VCaP (cell line): ENCODE data around the gene CCDC28A.

Source experiments
- H3K27ac ChIP-seq: fragments of 450-650 bp; 2 replicates; pipeline ENCODE4 v1.5.1; 2017
- CTCF ChIP-seq: fragments of 450-650 bp; conservative IDR thresholded peaks from 2 replicates; pipeline ENCODE4 v1.5.1; 2017; ENCODE audit warnings: mild to moderate bottlenecking, moderate library complexity

The CCDC28A gene

GRCh38 chr6:138796771-138797170 lies 23.2 kb downstream of the CCDC28A start:
- H3K27ac ChIP-seq = no peak overlapping the region
- TF ChIP-seq CTCF = no peak

GRCh38 chr6:138797806-138798446 lies 24.4 kb downstream of the CCDC28A start:
- no peak overlapping the region for H3K27ac ChIP-seq
- no peak for TF ChIP-seq CTCF

DNA sequence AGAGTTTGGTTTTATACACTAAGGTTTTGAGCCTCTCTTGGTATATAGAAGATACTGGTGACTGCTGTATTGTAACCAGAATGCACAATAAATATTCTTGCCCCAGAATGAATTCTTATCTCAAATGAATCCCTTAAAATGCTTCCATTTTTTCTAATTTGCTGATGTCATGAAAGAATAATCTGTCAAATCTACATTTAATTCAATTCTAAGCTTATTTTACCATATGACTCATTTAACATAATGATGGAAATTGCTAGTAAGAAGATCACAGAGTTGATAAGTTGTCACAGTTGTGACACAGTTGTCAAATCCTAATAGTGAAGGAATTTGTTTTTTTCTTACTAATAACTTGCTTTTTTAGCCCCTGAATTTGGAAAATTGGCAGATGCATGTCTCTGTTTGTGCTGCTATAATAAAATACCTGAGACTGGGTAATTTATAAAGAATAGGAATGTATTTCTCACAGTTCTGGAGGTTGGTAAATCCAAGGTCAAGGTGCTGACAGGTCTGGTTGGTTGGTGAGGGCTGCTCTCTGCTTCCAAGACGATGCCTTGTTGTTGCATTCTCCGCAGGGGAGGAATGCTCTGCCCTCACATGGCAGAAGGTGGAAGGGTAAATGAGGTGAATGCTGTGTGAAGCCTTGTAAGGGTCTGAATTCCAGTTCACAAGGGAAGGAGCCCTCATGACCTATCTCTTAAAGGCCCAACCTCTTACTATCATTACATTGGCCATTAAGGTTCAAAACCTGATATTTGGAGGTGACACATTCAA lies 27.0 kb downstream of the CCDC28A start:
- TF ChIP-seq CTCF = no peak
- H3K27ac ChIP-seq = no peak overlapping the region

DNA sequence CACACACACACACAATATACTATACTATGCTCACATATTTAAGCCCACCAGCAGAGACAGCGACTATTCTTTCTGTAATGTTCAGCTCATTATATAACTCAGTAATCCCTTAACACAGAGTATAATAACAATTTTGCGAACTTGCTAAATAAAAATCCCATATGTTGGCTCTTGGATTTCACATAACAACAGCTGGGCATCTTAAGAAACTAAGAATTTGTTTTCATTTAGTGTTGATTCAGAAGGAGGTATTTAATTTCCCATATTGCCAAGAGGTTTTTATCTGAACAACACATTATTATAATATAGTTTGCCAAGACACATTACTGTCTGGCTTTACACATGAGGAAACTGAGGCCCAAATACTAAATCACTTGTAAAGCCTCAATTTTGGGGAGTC lies 29.8 kb downstream of the CCDC28A start:
- TF ChIP-seq CTCF = no peak
- no peak overlapping the region for H3K27ac ChIP-seq

GRCh38 chr6:138803861-138804260 lies 30.3 kb downstream of the CCDC28A start:
- no peak overlapping the region for H3K27ac ChIP-seq
- no peak for TF ChIP-seq CTCF

- no peak for TF ChIP-seq CTCF
- no peak overlapping the region for H3K27ac ChIP-seq
Observed at GRCh38 chr6:138805016-138805765, 31.6 kb downstream of the CCDC28A start.

- TF ChIP-seq CTCF = no peak
- H3K27ac ChIP-seq = no peak overlapping the region
Observed at GRCh38 chr6:138806889-138807288, 33.3 kb downstream of the CCDC28A start.
